H9 (cell line): ENCODE results near the gene TRIM24. TPM values are rescaled to one million over a fixed set of nuclear protein-coding genes. Genes with fewer than 3 reads are reported as not detected.

Experiments used
- DNase-seq: peaks from one replicate; pipeline ENCODE4 v3.0.0-alpha.2; 2017
- H2AFZ ChIP-seq: one replicate; pipeline ENCODE4 v1.6.1; 2013; ENCODE audit warnings: mild to moderate bottlenecking, low read length, control low read depth, moderate library complexity
- H2AK5ac ChIP-seq: 2 replicates; pipeline ENCODE4 v1.6.1; 2013; ENCODE audit warnings: low read length, control low read depth, mixed read lengths; ENCODE audit not compliant: insufficient read length
- H2BK120ac ChIP-seq: one replicate; pipeline ENCODE4 v1.6.1; 2013; ENCODE audit warnings: low read depth, mild to moderate bottlenecking, low read length, control low read depth, inconsistent platforms; ENCODE audit not compliant: poor library complexity, severe bottlenecking
- H2BK12ac ChIP-seq: 2 replicates; pipeline ENCODE4 v1.6.1; 2013; ENCODE audit warnings: low read length, control low read depth, mixed read lengths, low read depth; ENCODE audit not compliant: insufficient read length
- H2BK15ac ChIP-seq: 2 replicates; pipeline ENCODE4 v1.6.1; 2013; ENCODE audit warnings: low read depth, low read length, control low read depth
- H2BK20ac ChIP-seq: one replicate; pipeline ENCODE4 v1.6.1; 2013; ENCODE audit warnings: low read depth, mild to moderate bottlenecking, low read length, control low read depth, inconsistent platforms; ENCODE audit not compliant: poor library complexity, severe bottlenecking
- H2BK5ac ChIP-seq: 2 replicates; pipeline ENCODE4 v1.6.1; 2013; ENCODE audit warnings: low read length, control low read depth, mixed read lengths; ENCODE audit not compliant: insufficient read length
- H3K14ac ChIP-seq: 2 replicates; pipeline ENCODE4 v1.6.1; 2013; ENCODE audit warnings: low read length, control low read depth; ENCODE audit not compliant: insufficient read depth
- H3K18ac ChIP-seq: 2 replicates; pipeline ENCODE4 v1.6.1; 2013; ENCODE audit warnings: low read depth, mild to moderate bottlenecking, mixed read lengths, low read length, control low read depth; ENCODE audit not compliant: insufficient read length
- H3K23ac ChIP-seq: 2 replicates; pipeline ENCODE4 v1.6.1; 2013; ENCODE audit warnings: low read length, control low read depth, mixed read lengths, low read depth; ENCODE audit not compliant: insufficient read length
- H3K23me2 ChIP-seq: 2 replicates; pipeline ENCODE4 v1.6.1; 2013; ENCODE audit warnings: low read depth, mild to moderate bottlenecking, mixed read lengths, low read length, control low read depth; ENCODE audit not compliant: insufficient read length, poor library complexity, severe bottlenecking
- H3K27ac ChIP-seq: 2 replicates; pipeline ENCODE4 v1.5.1; 2013; ENCODE audit warnings: low read length, control low read depth, mixed read lengths, low read depth; ENCODE audit not compliant: insufficient read length
- H3K27me3 ChIP-seq: 2 replicates; pipeline ENCODE4 v1.6.1; 2013; ENCODE audit warnings: low read length, control low read depth, inconsistent platforms; ENCODE audit not compliant: insufficient read depth
- H3K4ac ChIP-seq: 2 replicates; pipeline ENCODE4 v1.6.1; 2013; ENCODE audit warnings: low read depth, mild to moderate bottlenecking, control low read depth, inconsistent platforms, low read length, moderate library complexity
- H3K4me1 ChIP-seq: 2 replicates; pipeline ENCODE4 v1.6.1; 2013; ENCODE audit warnings: low read length, control low read depth, inconsistent platforms; ENCODE audit not compliant: insufficient read depth
- H3K4me2 ChIP-seq: 2 replicates; pipeline ENCODE4 v1.6.1; 2013; ENCODE audit warnings: low read length, control low read depth, mixed read lengths; ENCODE audit not compliant: insufficient read length, insufficient read depth
- H3K56ac ChIP-seq: 2 replicates; pipeline ENCODE4 v1.6.1; 2013; ENCODE audit warnings: low read depth, mild to moderate bottlenecking, mixed read lengths, low read length, control low read depth; ENCODE audit not compliant: insufficient read length
- H3K79me1 ChIP-seq: 2 replicates; pipeline ENCODE4 v1.6.1; 2013; ENCODE audit warnings: low read depth, mild to moderate bottlenecking, moderate library complexity, low read length, control low read depth, inconsistent platforms; ENCODE audit not compliant: insufficient read depth, poor library complexity, severe bottlenecking
- H3K79me2 ChIP-seq: 2 replicates; pipeline ENCODE4 v1.6.1; 2013; ENCODE audit warnings: low read length, control low read depth, inconsistent platforms; ENCODE audit not compliant: insufficient read depth
- H3K9ac ChIP-seq: 2 replicates; pipeline ENCODE4 v1.6.1; 2013; ENCODE audit warnings: low read length, control low read depth, mixed read lengths; ENCODE audit not compliant: insufficient read length; ENCODE audit errors: extremely low read depth
- H3K9me3 ChIP-seq: one replicate; pipeline ENCODE4 v1.6.1; 2013; ENCODE audit warnings: low read depth, low read length, inconsistent platforms; ENCODE audit not compliant: control insufficient read depth
- H3T11ph ChIP-seq: one replicate; pipeline ENCODE4 v1.6.1; 2013; ENCODE audit warnings: mild to moderate bottlenecking, low read length, control low read depth, inconsistent platforms
- H4K20me1 ChIP-seq: one replicate; pipeline ENCODE4 v1.6.1; 2013; ENCODE audit not compliant: control insufficient read depth, insufficient read length, insufficient read depth
- H4K5ac ChIP-seq: 2 replicates; pipeline ENCODE4 v1.6.1; 2013; ENCODE audit warnings: low read depth, mild to moderate bottlenecking, mixed read lengths, low read length, control low read depth; ENCODE audit not compliant: insufficient read length
- H4K8ac ChIP-seq: replicated peaks from 2 replicates; pipeline ENCODE4 v1.6.1; 2013; ENCODE audit warnings: low read length, control low read depth, mixed read lengths, low read depth; ENCODE audit not compliant: insufficient read length
- H4K91ac ChIP-seq: 2 replicates; pipeline ENCODE4 v1.6.1; 2013; ENCODE audit warnings: low read depth, mild to moderate bottlenecking, moderate library complexity, mixed read lengths, low read length, control low read depth; ENCODE audit not compliant: insufficient read length
- H3K27ac Mint-ChIP-seq, 3 experiments: 2 replicates in 2 of 3; 3 replicates in 1 of 3; pipeline ENCODE4 v1.8.0; 2020 to 2021; ENCODE audit warnings: mixed read lengths in 3 of 3, mild to moderate bottlenecking in 1 of 3, moderate library complexity in 1 of 3
- H3K27me3 Mint-ChIP-seq: 2 replicates; pipeline ENCODE4 v1.8.0; 2021; ENCODE audit warnings: low read depth, mild to moderate bottlenecking, moderate library complexity, mixed read lengths
- H3K36me3 Mint-ChIP-seq, 3 experiments: 2 replicates in 2 of 3; 3 replicates in 1 of 3; pipeline ENCODE4 v1.8.0; 2020 to 2021; ENCODE audit warnings: low read depth in 3 of 3, mixed read lengths in 3 of 3; ENCODE audit not compliant: insufficient read depth in 1 of 3
- H3K4me1 Mint-ChIP-seq, 2 experiments: 2 replicates each; pipeline ENCODE4 v1.8.0; 2020; ENCODE audit warnings: mixed read lengths in 2 of 2
- H3K4me3 Mint-ChIP-seq, 2 experiments: 2 replicates in 1 of 2; 3 replicates in 1 of 2; pipeline ENCODE4 v1.8.0; 2020 to 2021; ENCODE audit warnings: mild to moderate bottlenecking in 2 of 2, mixed read lengths in 2 of 2, moderate library complexity in 1 of 2
- H3K9me3 Mint-ChIP-seq, 2 experiments: 2 replicates in 1 of 2; 3 replicates in 1 of 2; pipeline ENCODE4 v1.8.0; 2020; ENCODE audit warnings: mild to moderate bottlenecking in 2 of 2, mixed read lengths in 2 of 2, moderate library complexity in 1 of 2
- CTCF ChIP-seq: fragments of 200-600 bp; sonication (generic); conservative IDR thresholded peaks from 3 replicates; pipeline ENCODE4 v1.8.0; 2021; ENCODE audit warnings: antibody characterized with exemption, mild to moderate bottlenecking
- WGBS: extraction: QIAGEN DNeasy Blood & Tissue Kit; methylation state at CpG from one replicate; pipeline ENCODE4 v1.1.7; 2013; ENCODE audit warnings: missing lambda C conversion rate, low lambda C conversion rate, mixed read lengths; ENCODE audit not compliant: insufficient read length; ENCODE audit errors: extremely low coverage; 5-methylcytosine and 5-hydroxymethylcytosine counted together
- total RNA-seq: library from RNA; stranded (reverse); gene quantifications from 2 replicates; pipeline ENCODE4 v1.2.1, GENCODE V29; 2021

Gene TRIM24
- total RNA-seq, 1 experiment from 2014 or later, result 260 TPM

- no peak for DNase-seq
- no peak for TF ChIP-seq CTCF
- Histone ChIP-seq H2AFZ (no peak overlapping the region), H3K4me2 (no peak overlapping the region), H3K23me2 (no peaks in the 10 kb centered on the region), H2BK15ac (no peak overlapping the region), H2AK5ac (no peak overlapping the region), H4K91ac (no peak overlapping the region), H3K79me2 (no peaks in the 10 kb centered on the region), H3K23ac (no peak overlapping the region), H3K18ac (no peak overlapping the region), H3K56ac (no peak overlapping the region), H3K14ac (no peak overlapping the region), H3T11ph (no peak overlapping the region), H3K79me1 (peaks cover 2% of the 10 kb centered on the region), H4K8ac (no peak overlapping the region), H3K4ac (no peak overlapping the region), H3K9ac (no peak overlapping the region), H3K4me1 (no peaks in the 10 kb centered on the region), H3K27ac (no peak overlapping the region), H4K5ac (no peak overlapping the region), H2BK5ac (no peak overlapping the region), H2BK20ac (no peak overlapping the region), H3K9me3 (peaks cover 57% of the 10 kb centered on the region), H2BK12ac (no peak overlapping the region), H2BK120ac (no peak overlapping the region), H4K20me1 (no peaks in the 10 kb centered on the region), H3K27me3 (no peaks in the 10 kb centered on the region)
- Mint-ChIP-seq H3K36me3 (peaks cover 99 to 100% (median 99%) of the 10 kb centered on the region in 3 experiments), H3K4me1 (peaks cover 19 to 20% of the 10 kb centered on the region in 2 experiments), H3K27ac (peak overlapping the region in 2 of 3 experiments; percentile 44; a peak in 1 of 7 replicates), H3K4me3 (no peak overlapping the region), H3K27me3 (peaks cover 5% of the 10 kb centered on the region; the same call in 1 of the 2 replicates), H3K9me3 (peaks cover 33 to 48% of the 10 kb centered on the region in 2 experiments)
- WGBS, result no CpG with 5 or more reads among the region's 5 CpGs
Observed at GRCh38 chr7:138559448-138559847, 99.4 kb downstream of the TRIM24 start.
